Choroid plexus epithelial cell (primary cell): ENCODE data around the gene OR14A16.

ENCODE experiments used
- DNase-seq: peaks from one replicate; pipeline ENCODE4 v3.0.0-alpha.2; 2010; ENCODE audit warnings: low read depth
- H3K4me3 ChIP-seq: 2 replicates; pipeline ENCODE4 v1.5.1; 2011; ENCODE audit warnings: low read depth, mild to moderate bottlenecking, control low read depth, low read length, moderate library complexity
- CTCF ChIP-seq: conservative IDR thresholded peaks from 2 replicates; pipeline ENCODE4 v1.5.1; 2011; ENCODE audit warnings: low read depth, mild to moderate bottlenecking, control low read depth, inconsistent platforms, low read length, moderate library complexity

OR14A16 gene

DNA sequence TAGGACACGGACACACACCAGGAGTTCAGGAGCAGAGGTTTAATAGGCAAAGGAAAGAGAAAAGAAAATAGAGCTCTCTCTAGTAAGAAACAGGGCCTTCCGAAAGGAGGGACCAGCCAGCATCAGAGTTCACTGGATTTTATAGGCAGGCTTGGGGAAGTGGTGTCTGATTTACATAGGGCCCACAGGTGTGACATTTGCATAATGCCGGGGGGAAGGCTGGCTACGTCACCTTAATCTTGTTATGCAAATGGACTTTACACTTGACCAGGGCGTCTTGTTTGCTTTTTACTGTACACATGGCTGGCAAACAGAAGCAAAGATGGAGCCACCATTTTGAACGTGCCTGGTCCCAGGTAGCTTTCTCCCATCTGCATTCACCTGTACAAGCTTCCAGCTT, at the start of gene OR14A16:
OR14A16 (minus strand) TSS at position 97 of the 400 bp plus-strand sequence. CDS start 8,390 bp downstream, outside the sequence.
- H3K4me3 ChIP-seq: no peak within 1 kb of the TSS
- no peak for DNase-seq
- no peak for TF ChIP-seq CTCF

- no peak overlapping the region for H3K4me3 ChIP-seq
- TF ChIP-seq CTCF: no peak
- no peak for DNase-seq
These were observed 41.5 kb upstream of the OR14A16 start for GRCh38 chr1:247865416-247865815.

GRCh38 chr1:247864644-247865043, 40.7 kb upstream of the OR14A16 start:
- no peak for TF ChIP-seq CTCF
- no peak overlapping the region for H3K4me3 ChIP-seq
- no peak for DNase-seq

GRCh38 chr1:247862756-247863155, 38.8 kb upstream of the OR14A16 start:
- no peak for TF ChIP-seq CTCF
- DNase-seq: no peak
- H3K4me3 ChIP-seq: no peak overlapping the region

GRCh38 chr1:247857985-247858619, 34.2 kb upstream of the OR14A16 start:
- no peak for DNase-seq
- no peak for TF ChIP-seq CTCF
- no peak overlapping the region for H3K4me3 ChIP-seq

DNA sequence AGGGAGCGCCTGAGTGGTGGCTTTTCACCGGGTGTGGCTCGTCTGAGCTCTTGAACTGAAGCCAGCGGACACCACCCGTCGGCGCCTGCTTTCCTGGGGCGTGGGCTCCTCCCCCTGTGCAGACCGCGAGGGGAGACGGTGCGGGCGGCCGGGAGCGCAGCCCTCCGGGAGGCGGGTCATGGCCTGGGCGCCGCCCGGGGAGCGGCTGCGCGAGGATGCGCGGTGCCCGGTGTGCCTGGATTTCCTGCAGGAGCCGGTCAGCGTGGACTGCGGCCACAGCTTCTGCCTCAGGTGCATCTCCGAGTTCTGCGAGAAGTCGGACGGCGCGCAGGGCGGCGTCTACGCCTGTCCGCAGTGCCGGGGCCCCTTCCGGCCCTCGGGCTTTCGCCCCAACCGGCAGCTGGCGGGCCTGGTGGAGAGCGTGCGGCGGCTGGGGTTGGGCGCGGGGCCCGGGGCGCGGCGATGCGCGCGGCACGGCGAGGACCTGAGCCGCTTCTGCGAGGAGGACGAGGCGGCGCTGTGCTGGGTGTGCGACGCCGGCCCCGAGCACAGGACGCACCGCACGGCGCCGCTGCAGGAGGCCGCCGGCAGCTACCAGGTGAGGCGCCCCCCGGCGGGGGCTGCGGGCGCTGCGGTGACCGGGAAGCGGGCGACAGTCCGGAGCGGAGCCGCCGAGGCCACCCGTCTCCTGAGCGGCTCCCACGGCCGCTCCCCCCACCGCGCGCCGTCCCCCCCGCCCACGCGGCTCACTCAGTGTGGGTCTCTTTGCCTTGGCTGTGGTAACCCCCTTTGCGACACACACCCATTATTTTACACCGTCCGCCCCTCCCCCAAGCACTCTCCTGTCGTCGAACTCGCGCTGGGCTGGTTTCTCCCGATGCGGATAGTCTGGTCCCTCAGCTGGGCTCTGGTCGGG, 33.4 kb upstream of the OR14A16 start, which contains the start of gene TRIM58:
TRIM58 (plus strand) TSS at position 119 of the 916 bp plus-strand sequence; CDS start at position 179, 60 bp downstream.
- DNase-seq: no peak
- H3K4me3 ChIP-seq: no peak within 1 kb of the TSS

More for the DNA sequence above, 33.4 kb upstream of the OR14A16 start, which contains the start of gene TRIM58:
- no peak for TF ChIP-seq CTCF
